ENCODE results near the gene VRK1. TPM values are rescaled to one million over a fixed set of nuclear protein-coding genes. Genes with fewer than 3 reads are reported as not detected.

VRK1 gene, protein sequence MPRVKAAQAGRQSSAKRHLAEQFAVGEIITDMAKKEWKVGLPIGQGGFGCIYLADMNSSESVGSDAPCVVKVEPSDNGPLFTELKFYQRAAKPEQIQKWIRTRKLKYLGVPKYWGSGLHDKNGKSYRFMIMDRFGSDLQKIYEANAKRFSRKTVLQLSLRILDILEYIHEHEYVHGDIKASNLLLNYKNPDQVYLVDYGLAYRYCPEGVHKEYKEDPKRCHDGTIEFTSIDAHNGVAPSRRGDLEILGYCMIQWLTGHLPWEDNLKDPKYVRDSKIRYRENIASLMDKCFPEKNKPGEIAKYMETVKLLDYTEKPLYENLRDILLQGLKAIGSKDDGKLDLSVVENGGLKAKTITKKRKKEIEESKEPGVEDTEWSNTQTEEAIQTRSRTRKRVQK
- total RNA-seq (10 to 100 TPM; 40.2 to 41.0 TPM), polyA plus RNA-seq (10 to 100 TPM; 33.4 to 55.6 TPM)

DNA sequence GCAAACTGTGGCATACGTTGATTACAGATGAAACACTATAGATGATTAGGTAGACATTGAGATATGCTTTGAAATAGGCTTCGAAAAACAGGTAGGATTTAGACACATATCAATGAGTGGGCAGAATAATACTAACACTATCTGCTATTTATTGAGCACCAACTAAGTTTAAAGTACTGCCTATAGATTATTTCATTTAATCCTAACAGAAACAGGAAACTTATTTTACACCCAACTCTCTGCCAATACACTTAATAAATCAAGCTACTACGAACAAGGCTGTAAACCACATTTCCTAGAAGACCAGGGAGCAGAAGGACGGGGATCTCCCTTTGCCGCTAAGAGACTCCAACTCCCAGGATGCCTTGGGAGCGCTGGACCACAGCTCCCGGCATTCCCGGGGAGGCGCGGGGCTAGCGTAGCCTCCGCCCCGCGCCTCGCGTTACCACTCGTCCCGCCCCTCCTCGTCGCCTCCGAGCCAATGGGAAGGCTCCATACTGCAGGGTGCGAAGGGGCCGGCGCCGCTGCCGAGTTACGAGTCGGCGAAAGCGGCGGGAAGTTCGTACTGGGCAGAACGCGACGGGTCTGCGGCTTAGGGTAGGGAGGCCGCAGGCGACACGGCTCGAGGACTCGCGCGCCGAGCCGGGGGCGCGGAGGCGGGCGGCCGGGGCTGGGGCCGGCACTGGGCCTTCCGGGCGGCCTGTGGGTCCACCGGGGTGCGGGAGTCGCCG lies at the start of gene VRK1:
Gene VRK1 (plus strand): TSS at position 532 of the 731 bp plus-strand sequence. CDS start 36,090 bp downstream, outside the sequence.
- no peaks in the 10 kb centered on the region for H3K9me3 Mint-ChIP-seq
- intact Hi-C loops (cut with micrococcal nuclease), result loop anchor here (1.0 to 10.0 kb wide), 4 partner anchors 35 to 328 kb away; partner anchors contain the start of gene PAPOLA
- H3K4me3 Mint-ChIP-seq, result peak within 1 kb of the TSS; percentile 84 to 96 (median 90)
- Histone ChIP-seq H3K4me3 (ENCODE audit: low read length in 2 of 2) (peak within 1 kb of the TSS; percentile 54 to 71), H3K27me3 (ENCODE audit: insufficient read depth, low read length) (no peaks in the 10 kb centered on the region), H3K27ac (ENCODE audit: low read depth, low read length) (peak within 1 kb of the TSS; percentile 65), H3K4me1 (ENCODE audit: insufficient read depth, low read length) (peaks cover 18% of the 10 kb centered on the region), H3K9me3 (ENCODE audit: control insufficient read depth in 1 of 2, low read length in 2 of 2) (no peaks in the 10 kb centered on the region), H3K36me3 (ENCODE audit: insufficient read depth, low read length) (no peaks in the 10 kb centered on the region)
- H3K4me1 Mint-ChIP-seq, result peaks cover 12 to 29% (median 19%) of the 10 kb centered on the region in 4 donors
- peaks cover 0 to 9% of the 10 kb centered on the region in 2 donors for H3K27me3 Mint-ChIP-seq
- ChIA-PET CTCF (ENCODE audit: partially characterized antibody) (interaction anchor here (0.7 kb wide), 1 partner anchor 56 kb away, joined by 3 read pairs; no protein-coding TSS in a partner anchor), POLR2A (ENCODE audit: partially characterized antibody) (interaction anchor here (0.6 to 1.6 kb wide), 5 partner anchors 9 to 1181 kb away, joined by 3 to 8 read pairs (median 3); no protein-coding TSS in a partner anchor)
- peak; percentile 90 to 93 (median 91) for DNase-seq
- peaks cover 0 to 6% of the 10 kb centered on the region in 2 donors for H3K36me3 Mint-ChIP-seq
- H3K27ac Mint-ChIP-seq, result peak within 1 kb of the TSS; percentile 90 to 94 (median 92)

- Mint-ChIP-seq H3K4me3 (peak overlapping the region in 1 of 8 donors; percentile 53), H3K27ac (no peak overlapping the region), H3K9me3 (no peaks in the 10 kb centered on the region), H3K36me3 (no peaks in the 10 kb centered on the region), H3K4me1 (no peaks in the 10 kb centered on the region), H3K27me3 (peaks cover 26 to 36% of the 10 kb centered on the region in 2 donors)
- POLR2A ChIA-PET (ENCODE audit: partially characterized antibody), result no interaction called here
- H3K9me3 ChIP-seq (ENCODE audit: control insufficient read depth in 1 of 2, low read length in 2 of 2), result no peaks in the 10 kb centered on the region
- no peak overlapping the region for H3K27ac ChIP-seq (ENCODE audit: low read depth, low read length)
- no peaks in the 10 kb centered on the region for H3K4me1 ChIP-seq (ENCODE audit: insufficient read depth, low read length)
- no peaks in the 10 kb centered on the region for H3K36me3 ChIP-seq (ENCODE audit: insufficient read depth, low read length)
- intact Hi-C loops (cut with micrococcal nuclease), result no loop called here
- no peaks in the 10 kb centered on the region for H3K27me3 ChIP-seq (ENCODE audit: insufficient read depth, low read length)
- DNase-seq, result no peak
- no peak overlapping the region for H3K4me3 ChIP-seq (ENCODE audit: low read length in 2 of 2)
- CTCF ChIA-PET (ENCODE audit: partially characterized antibody), result no interaction called here
Measured at GRCh38 chr14:96747608-96748007, 49.6 kb upstream of the VRK1 start.

DNA sequence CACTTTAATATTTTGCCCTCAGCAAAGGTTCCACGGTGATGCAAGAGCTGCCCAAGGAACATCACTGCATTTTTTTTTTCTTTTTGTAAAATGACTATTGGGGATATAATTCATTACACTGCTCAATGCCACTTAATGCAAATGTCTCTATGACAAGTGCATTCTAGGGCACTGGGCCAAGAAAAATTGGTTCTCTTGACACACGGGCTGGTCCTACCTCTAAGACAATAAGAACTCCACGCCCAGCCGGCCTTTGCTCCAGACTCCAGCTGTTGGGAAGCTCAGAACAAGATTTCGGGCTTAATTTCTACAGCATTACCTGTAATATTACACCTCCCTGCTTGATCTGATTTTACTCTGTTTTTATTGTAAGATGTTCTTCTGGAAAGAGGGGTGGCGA lies 48.8 kb upstream of the VRK1 start:
- peaks cover 23 to 33% of the 10 kb centered on the region in 2 donors for H3K27me3 Mint-ChIP-seq
- intact Hi-C loops (cut with micrococcal nuclease), result no loop called here
- no peaks in the 10 kb centered on the region for H3K9me3 ChIP-seq (ENCODE audit: control insufficient read depth in 1 of 2, low read length in 2 of 2)
- ChIA-PET POLR2A (ENCODE audit: partially characterized antibody) (no interaction called here), CTCF (ENCODE audit: partially characterized antibody) (interaction anchor here (1.3 kb wide), 1 partner anchor 8 kb away, joined by 8 read pairs; no protein-coding TSS in a partner anchor)
- no peaks in the 10 kb centered on the region for H3K27me3 ChIP-seq (ENCODE audit: insufficient read depth, low read length)
- H3K4me3 ChIP-seq (ENCODE audit: low read length in 2 of 2), result no peak overlapping the region
- no peaks in the 10 kb centered on the region for H3K4me1 ChIP-seq (ENCODE audit: insufficient read depth, low read length)
- DNase-seq, result no peak
- H3K27ac ChIP-seq (ENCODE audit: low read depth, low read length), result no peak overlapping the region
- H3K36me3 Mint-ChIP-seq, result no peaks in the 10 kb centered on the region
- H3K36me3 ChIP-seq (ENCODE audit: insufficient read depth, low read length), result no peaks in the 10 kb centered on the region
- H3K27ac Mint-ChIP-seq, result no peak overlapping the region
- H3K9me3 Mint-ChIP-seq, result no peaks in the 10 kb centered on the region
- no peak overlapping the region for H3K4me3 Mint-ChIP-seq
- H3K4me1 Mint-ChIP-seq, result no peaks in the 10 kb centered on the region

GRCh38 chr14:96751505-96751904 lies 45.7 kb upstream of the VRK1 start:
- ChIA-PET POLR2A (ENCODE audit: partially characterized antibody) (no interaction called here), CTCF (ENCODE audit: partially characterized antibody) (no interaction called here)
- no peak overlapping the region for H3K27ac Mint-ChIP-seq
- intact Hi-C loops (cut with micrococcal nuclease), result no loop called here
- H3K4me3 Mint-ChIP-seq, result no peak overlapping the region
- H3K9me3 Mint-ChIP-seq, result no peaks in the 10 kb centered on the region
- Histone ChIP-seq H3K27ac (ENCODE audit: low read depth, low read length) (no peak overlapping the region), H3K4me3 (ENCODE audit: low read length in 2 of 2) (no peak overlapping the region), H3K9me3 (ENCODE audit: control insufficient read depth in 1 of 2, low read length in 2 of 2) (no peaks in the 10 kb centered on the region), H3K36me3 (ENCODE audit: insufficient read depth, low read length) (no peaks in the 10 kb centered on the region), H3K4me1 (ENCODE audit: insufficient read depth, low read length) (no peaks in the 10 kb centered on the region), H3K27me3 (ENCODE audit: insufficient read depth, low read length) (no peaks in the 10 kb centered on the region)
- no peaks in the 10 kb centered on the region for H3K36me3 Mint-ChIP-seq
- H3K4me1 Mint-ChIP-seq, result no peaks in the 10 kb centered on the region
- DNase-seq, result no peak
- peaks cover 7 to 14% of the 10 kb centered on the region in 2 donors for H3K27me3 Mint-ChIP-seq

- POLR2A ChIA-PET (ENCODE audit: partially characterized antibody), result no interaction called here
- no peak for DNase-seq
- Histone ChIP-seq H3K27ac (ENCODE audit: low read depth, low read length) (no peak overlapping the region), H3K36me3 (ENCODE audit: insufficient read depth, low read length) (no peaks in the 10 kb centered on the region), H3K9me3 (ENCODE audit: control insufficient read depth in 1 of 2, low read length in 2 of 2) (no peaks in the 10 kb centered on the region), H3K4me1 (ENCODE audit: insufficient read depth, low read length) (no peaks in the 10 kb centered on the region), H3K27me3 (ENCODE audit: insufficient read depth, low read length) (no peaks in the 10 kb centered on the region), H3K4me3 (ENCODE audit: low read length in 2 of 2) (no peak overlapping the region)
- Mint-ChIP-seq H3K4me1 (no peaks in the 10 kb centered on the region), H3K9me3 (no peaks in the 10 kb centered on the region), H3K27me3 (peaks cover 11 to 15% of the 10 kb centered on the region in 2 donors), H3K27ac (no peak overlapping the region), H3K36me3 (no peaks in the 10 kb centered on the region), H3K4me3 (no peak overlapping the region)
- intact Hi-C loops (cut with micrococcal nuclease), result no loop called here
- CTCF ChIA-PET (ENCODE audit: partially characterized antibody), result no interaction called here
Measured at GRCh38 chr14:96752125-96752524, 45.1 kb upstream of the VRK1 start.

GRCh38 chr14:96752594-96752993 lies 44.6 kb upstream of the VRK1 start:
- Mint-ChIP-seq H3K27me3 (peaks cover 14 to 15% of the 10 kb centered on the region in 2 donors), H3K36me3 (no peaks in the 10 kb centered on the region), H3K4me3 (no peak overlapping the region), H3K27ac (peak overlapping the region in 1 of 7 donors; percentile 35), H3K4me1 (no peaks in the 10 kb centered on the region), H3K9me3 (no peaks in the 10 kb centered on the region)
- no peaks in the 10 kb centered on the region for H3K4me1 ChIP-seq (ENCODE audit: insufficient read depth, low read length)
- H3K4me3 ChIP-seq (ENCODE audit: low read length in 2 of 2), result no peak overlapping the region
- no peak overlapping the region for H3K27ac ChIP-seq (ENCODE audit: low read depth, low read length)
- intact Hi-C loops (cut with micrococcal nuclease), result no loop called here
- no peaks in the 10 kb centered on the region for H3K9me3 ChIP-seq (ENCODE audit: control insufficient read depth in 1 of 2, low read length in 2 of 2)
- no peak for DNase-seq
- H3K27me3 ChIP-seq (ENCODE audit: insufficient read depth, low read length), result no peaks in the 10 kb centered on the region
- ChIA-PET CTCF (ENCODE audit: partially characterized antibody) (no interaction called here), POLR2A (ENCODE audit: partially characterized antibody) (no interaction called here)
- H3K36me3 ChIP-seq (ENCODE audit: insufficient read depth, low read length), result no peaks in the 10 kb centered on the region

DNA sequence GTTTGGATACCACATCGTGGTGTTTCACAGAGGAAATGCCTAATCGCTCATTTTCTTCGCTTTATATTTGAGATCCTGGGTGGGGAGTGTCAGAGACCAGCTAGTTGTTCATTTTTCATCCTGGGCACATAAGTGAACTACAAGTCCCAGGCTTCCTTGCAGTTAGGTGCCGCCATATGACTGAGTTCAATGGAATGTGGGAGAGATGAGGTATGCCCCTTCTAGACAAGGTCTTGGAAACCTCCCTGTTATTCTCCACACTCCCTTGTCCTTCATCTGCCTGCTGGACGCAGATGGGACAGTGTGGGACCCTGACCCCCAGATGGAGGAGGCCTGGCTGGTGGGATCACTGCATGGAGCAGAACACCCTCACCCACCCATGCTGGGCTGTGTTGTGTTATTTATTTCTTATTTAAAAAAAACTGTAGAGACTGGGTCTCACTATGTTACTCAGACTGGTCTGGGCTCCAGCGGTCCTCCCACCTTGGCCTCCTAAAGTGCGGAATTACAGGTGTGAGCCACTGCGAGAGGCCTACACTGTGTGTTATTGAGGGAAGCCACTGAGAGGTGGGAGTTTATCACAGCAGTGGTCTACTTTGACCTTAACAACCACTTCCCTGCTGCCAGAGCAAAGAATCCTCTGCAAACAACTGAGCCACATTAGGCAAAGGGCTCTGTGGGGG lies 42.9 kb upstream of the VRK1 start:
- Histone ChIP-seq H3K27ac (ENCODE audit: low read depth, low read length) (no peak overlapping the region), H3K4me1 (ENCODE audit: insufficient read depth, low read length) (no peaks in the 10 kb centered on the region), H3K27me3 (ENCODE audit: insufficient read depth, low read length) (no peaks in the 10 kb centered on the region), H3K4me3 (ENCODE audit: low read length in 2 of 2) (no peak overlapping the region), H3K9me3 (ENCODE audit: control insufficient read depth in 1 of 2, low read length in 2 of 2) (no peaks in the 10 kb centered on the region), H3K36me3 (ENCODE audit: insufficient read depth, low read length) (no peaks in the 10 kb centered on the region)
- DNase-seq, result no peak
- H3K4me1 Mint-ChIP-seq, result no peaks in the 10 kb centered on the region
- peak overlapping the region in 1 of 7 donors; percentile 5 for H3K27ac Mint-ChIP-seq
- H3K9me3 Mint-ChIP-seq, result no peaks in the 10 kb centered on the region
- H3K36me3 Mint-ChIP-seq, result no peaks in the 10 kb centered on the region
- intact Hi-C loops (cut with micrococcal nuclease), result no loop called here
- ChIA-PET POLR2A (ENCODE audit: partially characterized antibody) (no interaction called here), CTCF (ENCODE audit: partially characterized antibody) (no interaction called here)
- no peak overlapping the region for H3K4me3 Mint-ChIP-seq
- peaks cover 8 to 12% of the 10 kb centered on the region in 2 donors for H3K27me3 Mint-ChIP-seq
